Neural crest cell (in vitro differentiated cells): Measurements from ENCODE around the gene IGF1. TPM values are rescaled to one million over a fixed set of nuclear protein-coding genes. Genes with fewer than 3 reads are reported as not detected.

Source experiments
- DNase-seq: peaks from one replicate; pipeline ENCODE4 v3.0.0; 2021; ENCODE audit warnings: low read depth, mixed read lengths, low spot score
- H3K27ac Mint-ChIP-seq: one replicate; pipeline ENCODE4 v1.8.0; 2021; ENCODE audit warnings: mild to moderate bottlenecking, mixed read lengths; ENCODE audit not compliant: unreplicated experiment
- H3K27me3 Mint-ChIP-seq: 2 replicates; pipeline ENCODE4 v1.8.0; 2021; ENCODE audit warnings: low read depth, mild to moderate bottlenecking, mixed read lengths
- H3K36me3 Mint-ChIP-seq: 2 replicates; pipeline ENCODE4 v1.8.0; 2021; ENCODE audit warnings: low read depth, mild to moderate bottlenecking, mixed read lengths
- H3K4me1 Mint-ChIP-seq: 2 replicates; pipeline ENCODE4 v1.8.0; 2021; ENCODE audit warnings: mixed read lengths
- H3K4me3 Mint-ChIP-seq: one replicate; pipeline ENCODE4 v1.8.0; 2021; ENCODE audit warnings: mild to moderate bottlenecking, mixed read lengths
- H3K9me3 Mint-ChIP-seq: 2 replicates; pipeline ENCODE4 v1.8.0; 2021; ENCODE audit warnings: mixed read lengths
- total RNA-seq: library from RNA; stranded (reverse); gene quantifications from 2 replicates; pipeline ENCODE4 v1.2.1, GENCODE V29; 2021
- TF ChIP-seq, protein P1 (sequence below): fragments of 200-600 bp; sonication (generic); conservative IDR thresholded peaks from 2 replicates; pipeline ENCODE4 v1.5.0; 2021; ENCODE audit warnings: antibody characterized with exemption, mild to moderate bottlenecking

The IGF1 gene
- total RNA-seq, 1 donor from 2014 or later = not detected

DNA sequence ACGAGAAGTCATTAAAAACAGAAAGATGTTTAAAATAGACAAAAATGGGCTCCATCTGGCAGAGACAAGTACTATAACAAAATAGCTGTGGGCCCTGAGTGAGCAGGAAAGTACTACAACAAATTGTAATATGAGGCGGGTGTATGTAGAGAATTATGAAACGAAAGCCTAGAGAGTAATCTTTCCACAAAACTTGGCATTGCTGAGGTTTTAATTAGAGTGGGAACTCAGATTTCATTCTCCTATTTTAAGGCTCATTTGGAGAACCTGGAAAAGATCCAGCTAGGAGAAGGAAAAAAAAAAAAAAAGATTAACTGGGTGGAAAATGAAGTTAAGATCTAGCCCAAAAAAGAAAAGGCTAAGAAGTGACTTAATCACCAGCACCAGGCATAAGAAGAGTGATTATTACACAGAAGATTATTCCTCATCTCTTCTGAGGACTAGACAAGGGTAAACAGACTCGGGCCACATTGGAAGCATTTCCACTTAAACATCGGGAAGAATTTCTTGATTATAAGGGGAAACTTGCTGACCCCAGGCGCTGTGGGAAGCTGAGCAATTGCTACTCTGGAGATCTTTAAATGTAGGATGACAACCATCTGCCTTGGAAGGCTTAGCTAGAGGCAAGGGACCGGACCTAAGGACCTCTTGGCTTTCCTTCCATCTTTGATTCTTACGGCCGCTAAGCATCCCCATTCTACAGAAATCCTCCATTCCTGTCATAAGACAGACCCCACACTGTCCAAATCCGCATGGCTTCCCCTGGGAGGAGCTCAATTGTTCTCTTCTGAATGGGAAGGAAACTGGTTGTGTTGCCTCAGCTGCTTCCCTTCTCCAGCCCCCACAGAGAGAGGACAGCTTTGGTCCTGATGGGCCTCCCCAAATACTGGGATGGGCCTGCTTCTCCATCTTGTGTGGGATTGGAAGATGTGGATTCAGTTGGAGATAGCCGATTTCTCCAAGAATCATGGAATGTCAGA, 40.6 kb downstream of the IGF1 start:
- H3K27ac Mint-ChIP-seq = peak overlapping the region; percentile 50
- peaks cover 7% of the 10 kb centered on the region for H3K9me3 Mint-ChIP-seq
- H3K36me3 Mint-ChIP-seq = peaks cover 3% of the 10 kb centered on the region
- H3K4me3 Mint-ChIP-seq = no peak overlapping the region
- TF ChIP-seq, protein P1, sequence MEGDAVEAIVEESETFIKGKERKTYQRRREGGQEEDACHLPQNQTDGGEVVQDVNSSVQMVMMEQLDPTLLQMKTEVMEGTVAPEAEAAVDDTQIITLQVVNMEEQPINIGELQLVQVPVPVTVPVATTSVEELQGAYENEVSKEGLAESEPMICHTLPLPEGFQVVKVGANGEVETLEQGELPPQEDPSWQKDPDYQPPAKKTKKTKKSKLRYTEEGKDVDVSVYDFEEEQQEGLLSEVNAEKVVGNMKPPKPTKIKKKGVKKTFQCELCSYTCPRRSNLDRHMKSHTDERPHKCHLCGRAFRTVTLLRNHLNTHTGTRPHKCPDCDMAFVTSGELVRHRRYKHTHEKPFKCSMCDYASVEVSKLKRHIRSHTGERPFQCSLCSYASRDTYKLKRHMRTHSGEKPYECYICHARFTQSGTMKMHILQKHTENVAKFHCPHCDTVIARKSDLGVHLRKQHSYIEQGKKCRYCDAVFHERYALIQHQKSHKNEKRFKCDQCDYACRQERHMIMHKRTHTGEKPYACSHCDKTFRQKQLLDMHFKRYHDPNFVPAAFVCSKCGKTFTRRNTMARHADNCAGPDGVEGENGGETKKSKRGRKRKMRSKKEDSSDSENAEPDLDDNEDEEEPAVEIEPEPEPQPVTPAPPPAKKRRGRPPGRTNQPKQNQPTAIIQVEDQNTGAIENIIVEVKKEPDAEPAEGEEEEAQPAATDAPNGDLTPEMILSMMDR = no peak
- H3K27me3 Mint-ChIP-seq = no peaks in the 10 kb centered on the region
- DNase-seq = no peak
- peaks cover 22% of the 10 kb centered on the region for H3K4me1 Mint-ChIP-seq

DNA sequence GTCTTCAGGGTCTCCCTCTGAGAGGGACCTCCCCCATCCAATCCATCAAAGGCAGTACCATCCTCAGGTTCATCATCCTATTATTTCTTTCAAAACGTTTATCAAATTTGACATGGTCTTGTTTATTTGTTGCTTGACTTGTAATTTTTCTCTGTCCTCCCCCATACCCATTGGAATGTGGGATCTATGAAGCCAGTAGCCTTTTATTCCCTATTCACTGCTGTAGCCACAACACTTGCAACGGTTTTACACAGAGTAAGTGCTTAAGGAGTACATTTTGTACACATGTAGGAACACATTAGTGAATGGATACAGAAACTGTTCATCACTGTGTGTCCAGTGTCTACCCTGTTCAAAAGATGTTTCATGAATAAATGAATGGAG, 41.5 kb downstream of the IGF1 start:
- no peak for DNase-seq
- Mint-ChIP-seq H3K27me3 (no peaks in the 10 kb centered on the region), H3K27ac (no peak overlapping the region), H3K36me3 (peaks cover 3% of the 10 kb centered on the region), H3K4me1 (peaks cover 22% of the 10 kb centered on the region), H3K4me3 (no peak overlapping the region), H3K9me3 (peaks cover 7% of the 10 kb centered on the region)
- TF ChIP-seq, protein P1 = no peak

DNA sequence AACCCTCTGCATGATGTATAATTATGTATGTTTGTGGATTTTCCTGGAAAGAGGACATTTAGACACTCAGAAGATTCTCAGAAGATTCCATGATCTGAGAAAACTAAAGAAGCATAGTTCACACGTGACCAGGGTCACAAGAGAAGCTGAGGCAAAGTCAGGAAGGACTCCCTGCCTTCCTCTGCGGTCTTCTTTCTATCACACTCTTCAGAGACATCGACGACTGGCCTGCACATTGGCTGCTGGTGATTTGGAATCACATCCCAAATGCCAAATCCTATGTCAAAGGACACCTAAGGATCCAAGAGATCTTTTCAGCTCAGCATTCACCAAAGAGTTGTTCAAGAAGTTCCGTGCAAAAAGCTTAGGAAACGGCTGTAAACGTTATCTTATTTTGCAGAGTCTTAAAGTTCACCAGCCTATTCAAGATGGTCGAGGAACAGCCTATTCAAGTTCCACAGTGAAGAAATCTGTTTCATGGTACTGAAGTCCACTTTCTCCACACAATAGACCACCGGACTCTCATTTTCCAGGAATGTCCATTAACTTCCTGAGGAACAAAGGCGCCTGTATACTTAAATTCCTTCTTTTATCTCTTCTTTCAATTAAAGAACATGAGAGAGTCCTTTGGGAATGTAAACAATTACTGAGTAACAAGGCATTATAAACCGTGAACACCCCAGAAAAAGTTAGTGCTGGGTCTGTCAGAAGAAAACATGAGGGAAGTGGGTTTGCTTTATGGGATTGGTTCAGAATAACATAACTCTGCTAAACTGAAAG, 42.1 kb downstream of the IGF1 start:
- Mint-ChIP-seq H3K27me3 (no peaks in the 10 kb centered on the region), H3K9me3 (peaks cover 7% of the 10 kb centered on the region), H3K4me3 (no peak overlapping the region), H3K36me3 (peaks cover 3% of the 10 kb centered on the region), H3K4me1 (peaks cover 22% of the 10 kb centered on the region), H3K27ac (no peak overlapping the region)
- no peak for DNase-seq
- TF ChIP-seq, protein P1 = no peak

DNA sequence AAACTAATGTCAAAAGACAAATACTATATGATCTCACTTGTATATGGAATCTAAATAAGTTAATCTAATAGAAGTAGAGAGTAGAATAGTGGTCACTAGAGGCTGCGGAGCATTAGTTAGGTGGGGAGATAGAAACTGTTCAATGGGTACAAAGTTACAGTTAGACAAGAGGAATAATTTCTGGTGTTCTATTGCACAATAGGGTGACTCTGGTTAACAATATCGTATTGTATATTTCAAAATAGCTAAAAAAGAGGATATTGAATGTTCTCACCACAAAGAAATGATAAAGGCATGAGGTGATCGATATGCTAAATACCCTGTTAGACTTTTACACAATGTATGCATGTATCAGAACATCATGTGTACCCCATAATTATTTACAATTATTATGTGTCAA, 42.9 kb downstream of the IGF1 start:
- peaks cover 7% of the 10 kb centered on the region for H3K9me3 Mint-ChIP-seq
- H3K4me1 Mint-ChIP-seq = peaks cover 22% of the 10 kb centered on the region
- peaks cover 3% of the 10 kb centered on the region for H3K36me3 Mint-ChIP-seq
- TF ChIP-seq, protein P1 = no peak
- no peak overlapping the region for H3K4me3 Mint-ChIP-seq
- H3K27me3 Mint-ChIP-seq = no peaks in the 10 kb centered on the region
- no peak overlapping the region for H3K27ac Mint-ChIP-seq
- no peak for DNase-seq

DNA sequence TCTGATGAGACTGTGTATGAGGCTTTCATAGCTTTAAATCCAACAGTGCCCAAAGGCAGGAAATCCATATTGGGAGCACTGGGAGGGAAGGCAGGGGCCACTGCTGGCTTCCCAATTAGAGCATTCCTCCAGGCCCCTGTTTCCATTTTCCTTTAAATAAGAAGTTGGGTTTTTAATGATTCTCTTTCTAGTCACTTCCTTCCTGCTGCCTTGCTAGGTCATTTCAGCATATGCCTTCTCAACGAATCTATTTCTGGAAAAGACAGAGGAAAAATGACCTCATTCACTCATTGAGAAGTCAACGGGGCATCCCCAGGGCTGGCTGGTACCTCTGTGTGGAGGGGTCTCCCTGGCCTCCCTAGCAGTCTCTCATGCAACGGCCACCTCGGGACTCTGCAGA, 43.5 kb downstream of the IGF1 start:
- Mint-ChIP-seq H3K4me1 (peaks cover 22% of the 10 kb centered on the region), H3K27ac (no peak overlapping the region), H3K27me3 (no peaks in the 10 kb centered on the region), H3K36me3 (peaks cover 3% of the 10 kb centered on the region), H3K4me3 (no peak overlapping the region), H3K9me3 (peaks cover 7% of the 10 kb centered on the region)
- TF ChIP-seq, protein P1 = no peak
- DNase-seq = no peak
